ENCODE measurements around the gene RAB15.
A peak's percentile ranks its signal among the peaks of the same experiment; 100 is the strongest.

The RAB15 gene

GRCh38 chr14:64990296-64990695 is 18.2 kb upstream of the RAB15 start:
- DNase-seq (ENCODE audit: low read depth) = no peak

DNA sequence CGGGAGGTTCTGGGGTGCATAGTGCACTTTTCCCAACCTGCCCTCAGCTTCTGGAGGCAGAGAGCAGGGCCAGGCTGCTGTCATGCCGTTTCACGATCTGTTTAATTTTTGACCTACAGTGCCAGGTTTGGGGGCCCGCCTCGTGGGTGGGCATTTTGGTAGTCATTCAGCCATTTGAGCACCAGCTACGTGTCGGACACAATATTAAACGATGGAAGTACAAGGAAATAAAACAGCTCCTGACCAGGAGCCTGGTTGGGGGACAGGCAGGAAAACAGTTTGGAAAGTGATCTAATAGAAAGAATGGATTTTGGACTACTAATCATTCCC is 15.3 kb upstream of the RAB15 start:
- no peak for DNase-seq (ENCODE audit: low read depth)

DNA sequence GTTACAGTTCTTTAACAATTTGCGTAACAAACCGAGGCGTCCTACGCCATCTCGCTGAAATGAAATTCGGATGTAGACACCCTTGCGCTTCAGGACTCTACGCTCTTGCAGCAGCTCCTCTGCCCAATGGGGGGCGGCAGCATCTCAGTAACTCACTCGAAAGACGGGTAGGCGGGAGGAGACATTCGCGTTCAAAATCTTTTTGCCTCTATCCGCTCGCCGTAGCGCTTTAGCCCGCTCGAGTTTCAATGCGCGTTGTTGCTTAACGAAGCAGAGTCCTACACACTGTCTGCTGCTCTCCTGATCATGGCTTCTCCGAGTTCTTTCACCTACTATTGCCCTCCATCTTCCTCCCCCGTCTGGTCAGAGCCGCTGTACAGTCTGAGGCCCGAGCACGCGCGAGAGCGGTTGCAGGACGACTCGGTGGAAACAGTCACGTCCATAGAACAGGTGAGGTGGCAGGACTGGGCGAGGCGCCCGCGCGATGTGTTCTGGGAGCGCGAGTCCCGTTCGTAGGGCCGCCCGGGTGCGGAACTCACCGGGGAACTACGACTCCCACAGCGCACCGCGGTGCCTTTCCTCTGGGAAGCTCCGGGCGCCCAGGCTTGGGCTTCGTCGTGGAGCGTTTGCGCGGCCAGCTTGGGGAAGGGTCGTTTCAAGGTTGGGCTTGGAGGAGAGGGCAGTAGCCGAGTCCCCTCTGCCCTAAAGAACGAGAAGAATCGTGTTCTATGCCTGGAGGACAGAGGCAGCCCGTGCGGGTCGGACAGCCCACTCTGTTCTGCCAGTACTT is 14.7 kb upstream of the RAB15 start, which contains the start of gene FNTB:
TSS of gene FNTB (plus strand) at position 248 of the 790 bp plus-strand sequence. CDS start at position 307, 59 bp downstream.
- peak; percentile 85 for DNase-seq (ENCODE audit: low read depth)

GRCh38 chr14:64983439-64984310 is 11.5 kb upstream of the RAB15 start:
- DNase-seq (ENCODE audit: low read depth) = no peak

DNA sequence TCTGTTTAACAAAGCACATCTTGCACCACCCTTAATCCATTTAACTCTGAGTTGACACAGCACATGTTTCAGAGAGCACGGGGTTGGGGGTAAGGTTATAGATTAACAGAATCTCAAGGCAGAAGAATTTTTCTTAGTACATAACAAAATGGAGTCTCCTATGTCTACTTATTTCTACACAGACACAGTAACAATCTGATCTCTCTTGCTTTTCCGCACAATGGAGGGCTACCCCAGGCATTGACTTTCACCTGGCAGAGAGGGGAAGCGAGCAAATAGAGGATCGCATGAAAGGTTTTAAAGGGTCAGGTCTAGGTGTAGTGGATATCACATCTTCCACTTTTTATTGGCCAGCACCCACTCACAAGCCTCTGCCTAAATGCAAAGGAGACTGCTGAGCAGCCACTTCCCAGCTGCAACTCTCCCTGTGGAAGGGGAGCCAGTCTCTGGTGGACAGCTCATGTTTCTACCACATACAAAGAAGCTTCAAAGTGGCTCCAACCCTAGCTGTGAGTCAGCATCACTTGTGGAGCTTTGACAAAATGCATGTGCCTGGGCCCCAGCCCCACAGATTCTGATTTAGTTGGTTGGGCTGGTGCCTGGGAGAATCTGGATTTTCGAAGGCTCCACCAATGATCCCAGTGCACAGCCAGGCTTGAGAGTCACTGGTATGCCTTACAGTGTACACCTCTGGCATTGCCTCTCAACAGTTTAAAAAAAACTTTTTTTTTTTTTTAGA is 7.4 kb upstream of the RAB15 start:
- no peak for DNase-seq (ENCODE audit: low read depth)

- DNase-seq (ENCODE audit: low read depth) = no peak
These were observed 2.4 kb upstream of the RAB15 start for GRCh38 chr14:64974563-64974962.

GRCh38 chr14:64973826-64974225 is 1.7 kb upstream of the RAB15 start:
- no peak for DNase-seq (ENCODE audit: low read depth)

DNA sequence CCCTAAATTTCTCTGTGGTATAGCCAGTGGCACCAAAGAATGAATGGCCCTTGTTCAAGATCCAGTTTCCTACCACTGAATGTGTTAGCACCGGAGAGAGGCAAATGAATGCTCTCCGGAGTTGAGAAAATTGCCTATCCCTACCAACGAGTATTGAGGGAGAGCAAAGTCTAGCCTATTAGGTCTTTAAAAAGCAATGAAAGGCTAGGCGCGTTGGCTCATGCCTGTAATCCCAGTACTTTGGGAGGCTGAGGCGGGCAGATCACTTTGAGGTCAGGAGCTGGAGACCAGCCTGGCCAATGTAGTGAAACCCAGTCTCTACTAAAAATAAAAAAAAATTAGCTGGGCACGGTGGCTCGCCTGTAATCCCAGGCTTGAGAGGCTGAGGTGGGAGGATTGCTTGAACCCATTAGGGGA is 898 bp upstream of the RAB15 start:
- no peak for DNase-seq (ENCODE audit: low read depth)

- no peak for DNase-seq (ENCODE audit: low read depth)
These were observed 619 bp downstream of the RAB15 start for GRCh38 chr14:64971491-64971942.

GRCh38 chr14:64970776-64971477 is 1.2 kb downstream of the RAB15 start:
- DNase-seq (ENCODE audit: low read depth) = no peak

- DNase-seq (ENCODE audit: low read depth) = no peak
These were observed 2.1 kb downstream of the RAB15 start for GRCh38 chr14:64970041-64970440.

DNA sequence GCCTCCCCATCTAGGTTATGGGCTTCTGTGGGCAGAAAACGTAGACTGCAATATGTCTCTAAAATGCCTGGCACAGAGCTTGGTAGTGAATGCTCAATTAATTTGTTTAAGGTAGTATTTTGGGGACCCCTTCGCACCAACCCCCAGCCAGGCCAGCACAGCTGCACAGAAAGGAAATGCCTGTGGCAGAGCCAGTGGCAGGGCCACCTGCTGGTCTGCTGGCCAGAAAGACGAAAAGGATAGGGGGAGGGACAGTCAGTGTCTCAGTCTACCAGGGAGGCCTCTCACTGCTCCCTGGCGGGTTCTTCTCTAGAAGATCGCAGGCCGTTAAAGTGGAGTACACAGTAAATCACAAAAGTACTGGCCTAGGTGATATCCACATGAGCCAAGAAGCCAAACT is 3.5 kb downstream of the RAB15 start:
- no peak for DNase-seq (ENCODE audit: low read depth)

GRCh38 chr14:64968167-64968566 is 4.0 kb downstream of the RAB15 start:
- DNase-seq (ENCODE audit: low read depth) = no peak

DNA sequence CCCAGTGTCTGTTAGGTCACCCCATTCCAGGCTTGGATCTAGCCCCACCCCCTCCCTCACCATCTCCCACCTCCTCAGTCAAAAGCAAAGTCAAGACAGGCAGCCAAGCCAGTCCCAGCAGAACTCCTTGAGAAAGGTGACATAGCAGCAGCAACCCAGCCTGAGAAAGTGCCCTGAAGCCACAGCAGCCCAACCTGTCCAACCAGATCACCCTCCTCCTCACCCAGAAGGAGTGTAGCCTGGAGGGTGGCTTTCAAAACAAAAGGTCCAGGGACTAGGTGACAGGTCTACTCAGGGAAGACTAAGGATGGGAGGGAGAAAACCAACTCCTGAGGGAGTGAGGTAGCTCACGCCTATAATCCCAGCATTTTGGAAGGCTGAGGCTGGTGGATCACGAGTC is 5.2 kb downstream of the RAB15 start:
- DNase-seq (ENCODE audit: low read depth) = no peak

- no peak for DNase-seq (ENCODE audit: low read depth)
These were observed 6.7 kb downstream of the RAB15 start for GRCh38 chr14:64965356-64966000.

GRCh38 chr14:64963611-64964010 is 8.5 kb downstream of the RAB15 start:
- no peak for DNase-seq (ENCODE audit: low read depth)

- no peak for DNase-seq (ENCODE audit: low read depth)
These were observed 11.3 kb downstream of the RAB15 start for GRCh38 chr14:64960762-64961276.

- DNase-seq (ENCODE audit: low read depth) = no peak
These were observed 13.4 kb downstream of the RAB15 start for GRCh38 chr14:64958743-64959142.

GRCh38 chr14:64958201-64958600 is 13.9 kb downstream of the RAB15 start:
- DNase-seq (ENCODE audit: low read depth) = no peak

- DNase-seq (ENCODE audit: low read depth) = no peak
These were observed 15.3 kb downstream of the RAB15 start for GRCh38 chr14:64956697-64957406.

All from activated T-helper 9 cell treated with anti-CD3 and anti-CD28 coated beads, Interleukin-2, amount 50 U/mL, for 16 hours (primary cell).